SW480 (cell line): ENCODE data around the gene EFNB2.

Source experiments
- DNase-seq: peaks from one replicate; pipeline ENCODE4 v3.0.0-alpha.2; 2016; ENCODE audit warnings: low spot score

Gene EFNB2

GRCh38 chr13:106525865-106526264 is 9.6 kb downstream of the EFNB2 start:
- no peak for DNase-seq

GRCh38 chr13:106524108-106524507 is 11.4 kb downstream of the EFNB2 start:
- no peak for DNase-seq

- no peak for DNase-seq
These were observed 11.9 kb downstream of the EFNB2 start for GRCh38 chr13:106523576-106523975.

GRCh38 chr13:106522898-106523525 is 12.4 kb downstream of the EFNB2 start:
- no peak for DNase-seq

- no peak for DNase-seq
These were observed 13.3 kb downstream of the EFNB2 start for GRCh38 chr13:106522112-106522705.

GRCh38 chr13:106521095-106521799 is 14.2 kb downstream of the EFNB2 start:
- no peak for DNase-seq

GRCh38 chr13:106520251-106521054 is 15.0 kb downstream of the EFNB2 start:
- no peak for DNase-seq

- DNase-seq = no peak
These were observed 16.9 kb downstream of the EFNB2 start for GRCh38 chr13:106518512-106518911.

- no peak for DNase-seq
These were observed 18.2 kb downstream of the EFNB2 start for GRCh38 chr13:106517109-106517847.

- no peak for DNase-seq
These were observed 19.7 kb downstream of the EFNB2 start for GRCh38 chr13:106515635-106516254.

GRCh38 chr13:106514928-106515634 is 20.4 kb downstream of the EFNB2 start:
- no peak for DNase-seq

- peak; percentile 48 for DNase-seq
These were observed 22.2 kb downstream of the EFNB2 start for GRCh38 chr13:106513025-106513983.

GRCh38 chr13:106507560-106508274 is 27.7 kb downstream of the EFNB2 start:
- peak; percentile 39 for DNase-seq

GRCh38 chr13:106506286-106506685 is 29.2 kb downstream of the EFNB2 start:
- DNase-seq = no peak

- no peak for DNase-seq
These were observed 29.7 kb downstream of the EFNB2 start for GRCh38 chr13:106505732-106506131.

GRCh38 chr13:106505295-106505694 is 30.2 kb downstream of the EFNB2 start:
- DNase-seq = no peak

- DNase-seq = no peak
These were observed 31.6 kb downstream of the EFNB2 start for GRCh38 chr13:106503730-106504453.

- no peak for DNase-seq
These were observed 32.2 kb downstream of the EFNB2 start for GRCh38 chr13:106503272-106503671.
